HFF-Myc (cell line): ENCODE results near the gene WNT6.

ENCODE experiments used
- DNase-seq: peaks from one replicate; pipeline ENCODE4 v3.0.0-alpha.2; 2011; ENCODE audit warnings: low read depth; ENCODE audit errors: extremely low read depth
- H3K4me3 ChIP-seq: replicated peaks from 2 replicates; pipeline ENCODE4 v1.5.1; 2011; ENCODE audit warnings: low read depth, mild to moderate bottlenecking, control low read depth, low read length
- CTCF ChIP-seq: IDR thresholded peaks from 2 replicates; pipeline ENCODE4 v1.5.1; 2012; ENCODE audit warnings: mild to moderate bottlenecking, low read depth, low read length, control low read depth; ENCODE audit errors: missing control alignments

Gene WNT6

GRCh38 chr2:218860950-218861381 is 1.4 kb downstream of the WNT6 start:
- DNase-seq: peak; percentile 38

GRCh38 chr2:218861645-218862318 is 2.2 kb downstream of the WNT6 start:
- no peak for TF ChIP-seq CTCF

More at GRCh38 chr2:218860950-218861381, 1.4 kb downstream of the WNT6 start:
- TF ChIP-seq CTCF: no peak
- no peak overlapping the region for H3K4me3 ChIP-seq

GRCh38 chr2:218863021-218863520 is 3.5 kb downstream of the WNT6 start:
- no peak for TF ChIP-seq CTCF
- no peak for DNase-seq
- no peak overlapping the region for H3K4me3 ChIP-seq

More at GRCh38 chr2:218861645-218862318, 2.2 kb downstream of the WNT6 start:
- no peak for DNase-seq
- H3K4me3 ChIP-seq: no peak overlapping the region

DNA sequence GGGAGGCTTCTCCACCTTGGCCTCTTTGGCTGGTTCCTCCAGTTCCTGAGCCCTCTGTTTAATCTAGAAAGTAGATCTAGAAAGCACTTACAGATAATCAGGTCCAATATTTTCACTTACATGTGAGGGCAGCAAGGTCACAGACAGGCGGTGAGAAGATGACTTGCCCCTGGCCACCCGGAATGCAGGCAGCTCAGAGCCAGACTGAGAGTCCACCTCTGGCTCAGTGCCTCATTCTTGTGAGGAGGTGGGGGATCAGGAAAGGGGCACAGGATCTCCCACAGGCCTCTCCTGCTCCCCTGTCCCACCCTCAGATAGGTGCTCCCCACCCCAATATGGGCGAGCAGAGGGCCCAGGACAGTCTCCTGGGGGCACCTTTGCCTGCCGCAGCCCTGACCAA is 5.8 kb downstream of the WNT6 start:
- no peak for DNase-seq
- no peak for TF ChIP-seq CTCF
- H3K4me3 ChIP-seq: no peak overlapping the region

DNA sequence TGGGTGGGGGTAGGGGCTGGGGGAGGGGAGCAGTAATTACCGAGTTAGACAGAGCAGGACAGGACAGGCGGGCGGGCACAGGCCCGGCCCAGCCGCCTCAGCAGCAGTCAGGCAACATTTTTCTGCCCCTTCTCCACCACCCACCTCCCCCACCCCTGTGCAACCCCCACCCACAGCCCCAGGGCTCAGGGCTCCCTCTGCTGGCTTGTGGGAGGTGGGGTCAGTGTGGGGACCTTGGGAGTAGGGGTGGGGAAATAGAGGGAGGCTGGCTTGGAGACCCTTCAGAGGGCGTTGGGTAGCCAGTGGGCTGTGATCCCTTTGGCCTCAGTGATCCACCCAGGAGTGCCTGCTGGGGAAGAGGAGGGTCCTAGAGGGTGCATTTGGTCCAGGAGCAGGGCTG is 6.4 kb downstream of the WNT6 start:
- no peak overlapping the region for H3K4me3 ChIP-seq
- no peak for TF ChIP-seq CTCF
- no peak for DNase-seq

DNA sequence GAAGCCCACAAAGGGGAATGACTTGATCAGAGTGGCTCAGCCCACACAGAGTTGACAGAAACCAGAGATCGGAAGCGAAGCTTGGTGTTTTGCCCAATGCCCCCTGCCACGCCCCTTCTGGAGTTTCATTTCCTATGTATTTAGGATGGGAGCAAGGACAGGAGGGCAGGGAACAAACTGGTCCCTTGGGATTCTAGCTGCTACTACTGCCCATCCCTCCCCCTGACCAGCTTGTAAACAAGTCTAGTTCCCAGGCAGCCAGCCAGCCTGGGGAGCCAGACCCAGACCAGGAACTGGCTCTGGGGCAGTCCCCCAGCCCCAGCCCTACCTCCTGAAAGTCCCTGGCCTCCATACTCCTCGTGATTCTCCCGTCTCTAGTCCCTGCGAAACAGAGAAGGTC is 8.3 kb downstream of the WNT6 start:
- no peak for DNase-seq
- no peak overlapping the region for H3K4me3 ChIP-seq
- TF ChIP-seq CTCF: no peak
